ENCODE results near the gene PTPRC. TPM values are rescaled to one million over a fixed set of nuclear protein-coding genes. Genes with fewer than 3 reads are reported as not detected.

The PTPRC gene
- total RNA-seq, 2 experiments from 2014 or later: 317 to 318 TPM

DNA sequence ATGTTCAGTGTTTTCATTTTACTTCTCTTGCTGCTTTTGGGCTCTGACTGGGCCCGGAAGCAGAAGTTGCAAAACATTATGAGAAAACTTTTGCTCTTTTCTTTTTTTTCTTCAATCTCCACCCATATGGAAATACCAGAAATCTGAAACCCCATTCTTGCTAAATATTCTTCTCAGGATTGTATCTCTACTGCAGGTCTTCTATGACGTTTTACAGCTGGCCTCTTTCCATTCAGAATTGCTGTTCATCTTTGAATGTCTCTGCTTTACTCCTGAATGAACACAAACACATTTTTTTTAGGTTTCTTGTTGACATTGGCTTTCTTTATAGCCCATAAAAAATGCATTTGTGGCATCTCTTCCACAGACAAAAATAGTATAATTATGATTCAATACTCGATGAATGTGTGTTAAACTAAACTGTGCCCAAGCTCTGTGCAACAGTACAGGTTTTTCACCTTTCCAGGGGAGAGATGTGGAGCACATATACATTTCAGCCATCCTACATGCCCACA is 18.8 kb downstream of the PTPRC start:
- ChIA-PET POLR2A (interaction anchor here (0.9 to 1.5 kb wide), 3 partner anchors 11 to 29 kb away, joined by 3 to 6 read pairs (median 3); no protein-coding TSS in a partner anchor), CTCF (interaction anchor here (1.1 kb wide), 1 partner anchor 14 kb away, joined by 4 read pairs; no protein-coding TSS in a partner anchor)

DNA sequence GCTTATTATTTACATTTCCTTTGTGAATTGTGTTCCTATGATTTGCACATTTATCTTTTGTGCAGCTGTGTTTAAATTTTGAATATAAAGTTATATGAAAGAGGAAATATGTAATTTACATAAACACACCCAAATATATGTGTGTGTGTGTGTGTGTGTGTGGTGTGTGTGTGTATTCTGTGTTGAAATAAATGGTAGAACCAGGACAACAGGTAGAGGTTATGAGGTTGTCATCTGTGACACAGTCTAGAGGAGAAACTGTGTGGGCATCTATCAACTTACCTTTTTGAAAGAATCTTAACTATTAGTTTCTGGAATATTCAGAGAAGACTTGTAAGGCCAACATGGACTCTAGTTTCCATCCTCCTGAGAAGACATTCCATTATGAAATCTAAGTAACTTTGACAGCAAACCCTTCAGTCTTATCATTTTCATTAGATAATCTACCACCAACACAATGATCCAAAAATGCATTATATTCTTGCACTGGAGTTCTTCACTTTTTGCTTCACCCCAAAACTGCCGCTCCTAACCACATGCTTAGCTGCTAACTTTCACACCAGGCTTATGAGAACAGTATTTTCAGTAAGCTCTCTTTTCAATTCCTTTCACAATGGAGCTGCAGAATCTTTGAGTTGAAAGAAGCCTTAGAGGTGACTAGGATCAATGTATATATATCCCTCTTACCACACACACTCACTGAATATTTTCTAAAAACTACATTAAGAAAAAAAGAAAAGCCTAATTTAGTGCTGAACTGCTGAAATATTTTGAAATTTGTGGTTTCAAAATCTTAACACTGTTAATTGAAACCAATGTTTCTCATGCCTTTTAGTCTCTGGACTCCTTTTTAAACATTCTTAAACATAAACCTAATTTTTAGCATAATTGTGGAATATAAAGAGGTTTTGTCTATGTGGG is 21.8 kb downstream of the PTPRC start:
- ChIA-PET CTCF (interaction anchor here (1.2 kb wide), 1 partner anchor 12 kb away, joined by 5 read pairs; no protein-coding TSS in a partner anchor), POLR2A (interaction anchor here (1.0 kb wide), 1 partner anchor 16 kb away, joined by 4 read pairs; no protein-coding TSS in a partner anchor)

DNA sequence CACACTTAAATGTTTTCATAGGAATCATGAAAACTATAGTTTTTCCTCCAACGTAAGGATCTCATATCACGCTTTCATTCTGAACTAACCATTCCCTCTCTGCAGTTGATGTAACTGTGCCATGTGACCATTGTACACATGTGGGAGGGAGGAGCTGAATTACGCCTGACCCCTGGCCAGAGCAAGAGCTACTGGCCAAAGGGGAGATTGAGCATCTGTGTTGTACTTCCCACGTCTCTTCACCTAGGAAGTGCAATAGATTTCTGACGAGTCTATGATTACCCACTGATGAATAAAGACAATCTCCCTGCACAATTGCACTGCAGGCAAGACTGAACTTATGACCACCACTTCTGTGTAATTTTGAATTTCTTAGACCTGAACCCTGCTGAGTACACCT is 24.0 kb downstream of the PTPRC start:
- POLR2A ChIA-PET: interaction anchor here (1.2 to 2.0 kb wide), 2 partner anchors 12 to 16 kb away, joined by 6 to 9 read pairs; no protein-coding TSS in a partner anchor
- CTCF ChIA-PET: interaction anchor here (2.0 kb wide), 1 partner anchor 11 kb away, joined by 4 read pairs; no protein-coding TSS in a partner anchor

DNA sequence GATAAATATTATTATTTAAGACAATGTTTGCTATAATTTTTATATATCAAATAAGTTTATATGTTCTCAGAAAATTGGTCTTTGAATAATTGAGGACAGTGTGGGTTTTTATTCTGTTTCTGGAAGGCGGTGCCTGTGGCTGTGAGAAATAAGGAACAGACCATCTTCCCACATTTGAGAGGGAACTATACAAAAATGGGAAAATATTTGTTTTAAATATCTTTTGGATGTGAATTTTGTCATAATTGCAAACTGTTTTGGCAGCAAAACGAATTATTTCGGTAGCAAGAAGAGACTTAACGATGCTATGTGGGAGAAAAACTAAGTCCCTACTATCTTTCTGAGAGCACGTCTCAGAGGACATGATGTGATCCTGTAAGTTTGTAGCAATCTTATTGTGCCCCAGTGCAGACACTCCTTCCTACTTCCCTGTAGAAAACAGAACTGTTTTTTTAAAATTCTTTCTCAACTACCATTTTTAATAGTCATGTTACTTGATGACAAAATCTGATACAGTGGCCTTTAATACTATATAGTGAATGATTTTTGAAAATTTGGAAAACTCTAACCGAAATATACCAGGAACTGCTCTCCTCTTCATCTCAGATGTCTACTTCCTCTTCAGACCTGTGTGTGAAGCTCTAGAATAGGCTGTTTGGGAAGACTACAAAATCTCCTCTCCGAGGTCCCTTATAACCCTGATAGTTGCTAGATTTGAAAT is 25.4 kb downstream of the PTPRC start:
- CTCF ChIA-PET: interaction anchor here (1.0 kb wide), 1 partner anchor 22 kb away, joined by 3 read pairs; no protein-coding TSS in a partner anchor
- POLR2A ChIA-PET: interaction anchor here (0.7 to 0.9 kb wide), 2 partner anchors 8 to 405 kb away, joined by 3 read pairs; no protein-coding TSS in a partner anchor

DNA sequence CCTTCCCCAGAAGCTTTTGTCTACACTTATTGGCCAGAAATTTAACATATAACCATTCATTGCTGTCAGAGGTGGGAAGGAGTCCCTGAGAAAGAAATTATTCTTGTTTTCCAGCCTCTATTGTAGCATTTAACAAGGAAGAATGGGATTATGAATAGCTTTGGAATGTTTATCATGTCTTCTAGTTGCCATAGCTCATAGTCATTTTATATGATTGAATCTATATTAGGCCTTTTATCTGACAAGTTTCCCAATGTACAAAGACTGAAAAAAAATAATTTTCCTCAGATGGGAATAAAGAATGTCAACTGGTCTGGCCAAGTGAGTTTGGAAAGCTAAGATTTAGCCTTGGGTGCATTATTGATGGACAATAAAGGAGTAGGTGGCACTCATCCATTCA is 28.3 kb downstream of the PTPRC start:
- ChIA-PET POLR2A (interaction anchor here (4.1 kb wide), 1 partner anchor 13 kb away, joined by 28 read pairs; no protein-coding TSS in a partner anchor), CTCF (no interaction called here)

DNA sequence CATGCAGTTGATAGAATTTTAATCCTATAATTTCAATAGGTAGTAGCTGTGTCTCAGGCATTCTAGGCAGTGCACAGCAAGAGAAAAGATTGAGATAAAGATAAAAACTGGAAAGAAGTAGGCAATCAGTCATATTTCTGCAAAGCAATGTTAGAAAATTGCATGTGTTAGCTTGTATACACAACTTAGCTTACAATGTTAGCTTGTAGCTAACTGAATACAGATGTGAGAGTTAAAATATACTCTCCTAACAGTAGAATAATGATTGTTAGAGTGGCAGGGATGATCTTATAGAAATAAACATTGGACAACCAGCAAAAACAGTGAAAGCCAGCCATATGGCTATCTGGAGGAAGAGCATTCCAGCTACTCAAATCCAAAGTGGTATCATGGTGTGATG is 29.0 kb downstream of the PTPRC start:
- ChIA-PET POLR2A (interaction anchor here (4.1 kb wide), 1 partner anchor 12 kb away, joined by 28 read pairs; no protein-coding TSS in a partner anchor), CTCF (interaction anchor here (1.1 kb wide), 1 partner anchor 11 kb away, joined by 3 read pairs; no protein-coding TSS in a partner anchor)

DNA sequence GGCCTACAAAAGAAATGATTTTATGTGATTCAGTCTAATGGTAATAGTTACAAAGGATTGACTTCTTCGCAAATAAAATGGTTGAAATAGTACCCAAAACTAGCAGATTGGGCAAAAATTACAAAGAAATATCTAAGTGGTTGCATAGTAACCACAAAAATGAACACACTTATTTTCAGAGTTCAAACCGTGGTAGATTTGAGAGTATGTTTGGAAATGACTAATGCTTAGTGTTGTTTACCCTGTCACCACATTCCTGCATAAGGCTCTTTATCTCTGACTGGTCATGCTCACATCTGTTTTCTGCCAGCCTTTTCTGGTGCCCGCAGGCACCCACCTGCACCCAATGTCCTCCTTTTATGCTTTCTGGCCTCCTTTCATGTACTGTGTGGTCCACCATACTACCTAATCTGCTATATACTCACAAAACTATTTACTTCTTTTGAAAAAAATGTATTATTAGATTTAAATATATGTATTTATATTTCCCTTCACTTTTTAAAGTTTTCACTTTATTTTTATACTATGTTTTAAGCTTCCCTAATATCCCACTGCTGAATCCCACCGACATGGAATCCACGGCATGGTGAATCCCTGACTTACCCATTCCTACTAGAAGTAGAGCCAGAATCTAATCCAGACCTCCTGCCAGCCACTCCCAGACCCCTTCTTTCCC is 30.3 kb downstream of the PTPRC start:
- ChIA-PET CTCF (interaction anchor here (1.1 kb wide), 1 partner anchor 10 kb away, joined by 5 read pairs; no protein-coding TSS in a partner anchor), POLR2A (interaction anchor here (0.6 to 4.1 kb wide), 4 partner anchors 11 to 30 kb away, joined by 3 to 28 read pairs (median 4); partner anchors contain the start of gene PTPRC)

DNA sequence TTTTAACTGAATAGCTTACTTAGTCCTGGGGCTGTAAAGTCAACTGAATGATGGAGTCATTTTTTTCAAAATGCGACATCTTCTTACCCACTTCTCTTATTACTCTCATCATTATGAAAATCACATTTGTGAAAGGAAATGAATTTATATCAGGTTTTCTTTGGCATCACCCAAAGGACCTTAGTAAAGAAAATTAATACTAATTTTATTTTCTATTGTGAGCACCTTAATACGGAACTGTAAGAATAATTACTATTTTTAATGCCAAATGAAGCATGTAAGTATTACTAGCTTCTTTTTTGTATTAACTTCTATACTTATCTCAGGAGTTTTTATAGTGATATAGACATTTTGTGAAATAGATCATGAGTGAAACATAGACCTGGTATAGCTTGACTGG is 30.9 kb downstream of the PTPRC start:
- POLR2A ChIA-PET: interaction anchor here (0.6 to 4.1 kb wide), 4 partner anchors 10 to 31 kb away, joined by 3 to 28 read pairs (median 4); partner anchors contain the start of gene PTPRC
- CTCF ChIA-PET: interaction anchor here (0.9 to 1.1 kb wide), 2 partner anchors 10 to 68 kb away, joined by 3 to 5 read pairs; no protein-coding TSS in a partner anchor

DNA sequence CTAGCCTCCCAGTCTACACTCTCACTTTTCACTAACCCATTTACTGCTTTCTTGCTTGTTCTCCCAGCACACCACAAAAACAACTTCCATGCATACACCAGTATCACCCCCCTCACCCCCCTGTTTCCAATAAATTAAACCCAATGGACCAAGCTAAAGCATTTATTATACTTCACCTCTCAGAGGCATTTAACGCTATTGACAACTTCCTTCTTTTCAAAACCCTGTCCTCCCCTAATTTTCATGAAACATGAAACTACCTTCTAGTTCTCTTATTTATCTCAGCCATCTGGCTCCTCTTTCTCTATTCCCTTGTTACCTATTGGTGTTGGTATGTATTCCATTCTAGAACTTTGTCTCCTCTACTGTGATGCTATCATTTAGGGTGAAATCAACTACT is 32.3 kb downstream of the PTPRC start:
- POLR2A ChIA-PET: interaction anchor here (1.5 kb wide), 1 partner anchor 11 kb away, joined by 4 read pairs; no protein-coding TSS in a partner anchor
- CTCF ChIA-PET: interaction anchor here (1.2 to 1.3 kb wide), 2 partner anchors 11 to 14 kb away, joined by 4 read pairs; no protein-coding TSS in a partner anchor

DNA sequence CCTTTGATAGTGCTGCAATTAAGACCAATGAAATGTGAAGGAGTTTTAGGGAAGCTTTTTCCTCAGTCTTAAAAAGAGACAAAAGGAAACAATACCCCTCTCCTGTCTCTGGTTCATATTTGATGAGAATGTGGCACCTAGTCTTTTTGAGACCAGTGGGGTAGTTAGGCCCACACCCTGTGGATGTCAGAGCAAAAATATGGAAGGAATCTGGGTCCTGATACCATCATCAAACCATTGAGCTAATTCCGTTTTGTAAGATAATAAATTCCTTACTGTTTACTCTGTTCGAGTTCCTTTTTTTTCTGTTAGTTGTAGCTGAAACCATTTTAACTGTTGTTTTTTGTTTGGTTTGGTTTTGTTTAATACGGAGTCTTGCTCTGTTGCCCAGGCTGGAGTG is 33.3 kb downstream of the PTPRC start:
- ChIA-PET CTCF (interaction anchor here (0.8 to 1.3 kb wide), 3 partner anchors 10 to 15 kb away, joined by 4 to 5 read pairs (median 4); no protein-coding TSS in a partner anchor), POLR2A (interaction anchor here (0.6 to 1.5 kb wide), 4 partner anchors 9 to 42 kb away, joined by 3 to 4 read pairs (median 4); no protein-coding TSS in a partner anchor)

DNA sequence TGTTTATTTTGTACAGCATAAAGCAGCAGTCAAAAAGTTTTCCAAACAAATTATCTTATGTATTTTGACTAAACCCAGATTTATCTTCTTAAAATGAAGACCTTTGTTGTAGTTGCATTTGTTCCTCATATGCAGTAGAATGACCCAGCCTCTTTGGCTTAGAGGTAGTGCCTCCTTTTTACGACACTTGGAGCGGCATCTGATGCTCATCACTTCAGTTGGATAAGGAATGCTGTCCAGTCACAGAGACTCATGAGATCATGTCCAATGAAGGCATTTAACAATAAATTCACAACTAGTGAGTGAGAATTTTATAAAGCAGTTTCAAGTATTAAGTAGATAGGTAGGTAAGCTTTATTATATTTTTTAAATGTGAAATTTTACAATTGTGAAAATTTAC is 35.2 kb downstream of the PTPRC start:
- ChIA-PET CTCF (no interaction called here), POLR2A (no interaction called here)

DNA sequence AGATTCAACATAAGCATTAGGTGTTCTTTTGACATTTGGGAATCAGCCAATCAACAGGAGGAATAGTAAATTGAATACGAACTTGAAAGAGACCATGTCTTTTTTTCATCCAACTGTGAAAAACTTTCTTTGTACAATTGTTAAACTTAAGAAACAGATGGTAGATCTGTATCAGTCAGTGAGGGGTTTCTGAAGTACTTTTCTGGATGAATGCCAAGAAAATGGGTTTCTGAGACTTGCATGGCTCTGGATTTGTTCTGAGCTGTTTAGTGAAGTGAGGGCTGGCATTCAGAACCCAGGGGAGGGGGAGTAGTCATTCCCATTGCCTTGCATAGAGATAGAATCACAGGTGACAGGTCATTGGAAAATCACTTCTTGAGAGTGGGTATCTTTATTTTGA is 37.4 kb downstream of the PTPRC start:
- ChIA-PET CTCF (no interaction called here), POLR2A (interaction anchor here (0.6 to 1.4 kb wide), 3 partner anchors 16 to 34 kb away, joined by 3 to 4 read pairs (median 4); no protein-coding TSS in a partner anchor)

DNA sequence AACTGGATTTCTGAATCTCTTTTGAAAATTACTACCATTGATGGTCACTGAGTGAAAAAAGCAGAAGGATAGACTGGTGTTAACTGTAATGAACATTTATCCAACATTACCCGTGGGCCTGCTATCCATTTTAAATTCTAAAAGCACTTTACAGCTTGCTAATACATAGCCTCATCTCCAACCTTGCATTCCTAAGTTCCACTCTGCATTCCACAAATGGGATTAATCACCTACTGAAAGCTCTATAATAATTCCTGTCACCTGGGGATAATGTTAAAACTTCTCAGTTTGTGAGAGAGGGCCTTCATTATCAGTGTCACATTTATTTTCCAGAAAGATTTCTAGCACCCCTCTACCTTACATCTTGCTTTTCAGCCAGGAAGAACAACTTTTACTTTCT is 38.2 kb downstream of the PTPRC start:
- CTCF ChIA-PET: no interaction called here
- POLR2A ChIA-PET: interaction anchor here (0.6 to 1.4 kb wide), 5 partner anchors 16 to 108 kb away, joined by 3 to 4 read pairs (median 3); partner anchors contain the start of gene PTPRC

DNA sequence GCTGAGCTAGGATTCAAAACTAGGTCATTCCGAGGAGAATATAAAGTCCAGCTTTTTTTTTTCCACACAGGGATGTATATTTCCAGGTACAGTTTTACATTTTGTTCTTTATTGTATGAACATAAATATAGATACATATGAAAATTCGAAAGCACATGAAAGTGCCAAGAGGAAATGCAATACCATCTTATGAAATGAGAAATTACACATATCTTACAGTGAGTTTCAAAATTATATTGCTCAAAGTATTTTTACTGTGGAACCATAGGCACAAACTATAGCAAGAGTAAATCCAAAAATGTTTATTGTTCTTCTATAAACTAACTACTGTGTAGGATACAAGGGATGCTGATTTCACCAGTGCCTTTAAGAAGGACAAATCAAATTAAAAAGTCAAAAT is 39.0 kb downstream of the PTPRC start:
- ChIA-PET CTCF (no interaction called here), POLR2A (interaction anchor here (0.6 to 1.1 kb wide), 3 partner anchors 37 to 109 kb away, joined by 3 read pairs; partner anchors contain the start of gene PTPRC)

DNA sequence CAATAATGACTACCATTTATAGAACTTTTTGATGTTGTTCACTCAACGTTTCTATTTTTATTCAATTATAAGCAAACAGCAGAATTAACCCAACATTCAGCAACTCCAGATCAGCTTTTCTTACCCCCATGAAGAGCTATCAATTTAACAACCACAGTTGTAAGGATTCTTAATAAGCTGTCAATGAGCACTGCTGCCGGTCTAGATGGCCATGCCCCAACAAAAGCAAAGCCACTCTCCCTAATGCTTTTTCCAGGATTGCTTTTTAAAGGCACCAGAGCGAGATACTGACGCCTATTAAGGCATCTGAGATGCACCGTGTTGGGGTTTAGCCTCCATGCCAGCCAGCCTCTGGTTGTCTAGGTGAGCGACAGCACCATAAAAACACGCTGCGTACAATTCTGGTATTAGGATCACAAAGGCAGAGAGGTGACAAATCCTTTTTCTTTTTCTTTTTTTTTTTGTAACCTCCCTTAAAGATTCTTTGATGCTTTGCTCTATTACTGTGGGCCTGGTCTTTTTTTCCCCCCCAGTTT is 39.5 kb downstream of the PTPRC start:
- ChIA-PET CTCF (interaction anchor here (1.8 kb wide), 1 partner anchor 9 kb away, joined by 5 read pairs; no protein-coding TSS in a partner anchor), POLR2A (interaction anchor here (0.6 to 3.3 kb wide), 13 partner anchors 10 to 520 kb away, joined by 3 to 28 read pairs (median 5); partner anchors contain the start of gene PTPRC)

DNA sequence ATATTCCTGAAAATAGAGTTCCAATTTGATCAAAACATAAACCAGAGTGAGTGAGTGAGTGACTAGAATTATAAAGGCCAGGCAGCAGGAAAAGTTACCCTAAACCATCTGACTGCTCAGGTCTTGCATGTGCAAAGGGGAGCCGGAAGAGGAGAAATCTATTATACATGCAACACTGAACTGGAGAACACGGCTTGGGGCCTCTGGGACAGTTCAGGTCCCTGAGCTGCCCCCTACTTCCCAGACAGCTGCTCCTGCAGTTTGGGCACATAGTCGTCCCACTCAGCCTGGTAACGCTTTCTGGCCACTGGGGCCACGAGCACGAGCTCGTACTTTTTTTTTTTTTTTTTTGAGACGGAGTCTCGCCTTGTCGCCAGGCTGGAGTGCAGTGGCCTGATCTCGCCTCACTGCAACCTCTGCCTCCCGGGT is 40.1 kb downstream of the PTPRC start:
- POLR2A ChIA-PET: interaction anchor here (0.6 to 3.3 kb wide), 13 partner anchors 11 to 520 kb away, joined by 3 to 28 read pairs (median 6); no protein-coding TSS in a partner anchor
- CTCF ChIA-PET: interaction anchor here (0.7 to 1.8 kb wide), 4 partner anchors 9 to 215 kb away, joined by 3 to 5 read pairs (median 4); no protein-coding TSS in a partner anchor

DNA sequence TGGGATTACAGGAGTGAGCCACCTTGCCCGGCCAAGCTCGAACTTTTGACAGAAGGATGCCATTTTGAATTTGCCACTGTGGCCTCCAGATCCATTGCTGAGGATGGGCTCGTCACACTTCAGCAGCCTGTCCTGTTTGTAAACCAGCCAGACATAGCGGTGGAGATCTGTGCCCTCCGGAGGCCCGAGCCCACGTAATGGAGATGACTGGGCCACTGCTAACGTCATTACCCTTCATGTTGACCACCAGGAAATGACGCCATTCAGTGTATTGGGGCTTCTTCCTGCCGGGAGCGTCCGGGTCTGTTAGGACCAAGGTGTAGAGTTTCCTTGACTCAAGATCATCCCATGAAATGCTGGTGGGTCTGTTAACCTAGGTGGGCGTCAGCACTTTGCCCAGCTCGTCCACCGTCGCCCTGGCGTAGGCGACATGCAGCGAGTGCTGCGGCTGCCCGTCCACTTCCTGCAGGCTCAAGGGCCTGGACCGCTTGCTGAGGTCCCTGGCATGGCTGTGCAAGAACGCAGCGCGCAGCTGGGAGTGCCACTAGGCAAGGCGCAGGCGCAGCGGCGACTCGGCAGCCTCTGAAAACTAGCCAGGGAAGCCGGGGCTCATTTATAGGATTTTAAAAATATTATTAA is 40.8 kb downstream of the PTPRC start:
- POLR2A ChIA-PET: interaction anchor here (1.0 to 3.3 kb wide), 7 partner anchors 11 to 521 kb away, joined by 3 to 28 read pairs (median 9); partner anchors contain the start of gene PTPRC
- CTCF ChIA-PET: interaction anchor here (0.7 to 1.8 kb wide), 3 partner anchors 10 to 216 kb away, joined by 3 to 5 read pairs (median 3); no protein-coding TSS in a partner anchor
